ENCODE measurements around the gene PROB1. TPM values are rescaled to one million over a fixed set of nuclear protein-coding genes. Genes with fewer than 3 reads are reported as not detected.

Gene PROB1
- total and polyA plus RNA-seq, 9 of the 15 experiments (the other 6 are each of a cell fraction or from before 2014, with no cell fraction given): 0.01 to 1.8 (median 0.47) TPM

DNA sequence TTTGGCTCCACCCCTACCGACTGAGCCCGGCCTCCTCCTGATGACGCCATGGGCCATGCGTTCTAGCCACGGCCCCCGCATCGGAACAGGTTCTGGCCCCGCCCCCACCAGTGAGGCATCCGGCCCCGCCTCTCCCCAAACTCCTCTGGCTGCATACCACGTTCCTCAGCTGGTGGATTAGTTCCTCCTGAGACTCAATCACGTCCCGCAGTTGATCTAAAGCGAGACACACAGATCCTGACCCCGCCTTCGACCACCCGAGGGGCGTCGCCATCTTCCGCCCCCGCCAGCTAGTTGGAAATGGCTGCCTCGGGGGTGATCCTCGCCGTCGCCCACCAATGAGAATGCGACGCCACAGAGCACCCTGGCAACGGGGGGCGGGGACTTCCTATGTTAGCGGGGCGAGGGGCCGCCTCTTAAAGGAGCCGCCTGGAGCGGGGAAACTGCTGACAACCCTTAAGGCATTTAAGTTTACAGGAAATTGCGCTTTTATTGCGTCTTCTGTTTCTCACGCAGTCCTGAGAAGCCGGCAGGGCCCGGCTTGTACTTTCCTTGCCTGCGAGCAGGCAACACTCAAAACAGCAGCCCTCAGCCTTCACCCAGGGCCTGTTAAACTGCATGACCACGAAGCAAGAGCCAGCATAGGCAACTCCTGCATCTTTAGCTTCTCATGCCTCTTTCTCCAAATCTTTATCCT, 9.0 kb upstream of the PROB1 start, which contains the start of gene SPATA24 (continued):
- TF ChIP-seq CTCFL (IDR thresholded peaks at IDR 0.05; ENCODE audit: borderline replicate concordance, insufficient read depth, low read depth, low read length, poor library complexity, severe bottlenecking) (no peak), ATF1 (CRISPR knock-in tag; IDR thresholded peaks at IDR 0.05) (peak; percentile 61; the same call in 1 of the 2 replicates), ATF1 (tag; IDR thresholded peaks at IDR 0.05) (peak; percentile 97), ERF (CRISPR knock-in tag; IDR thresholded peaks at IDR 0.05) (no peak), E2F3 (CRISPR knock-in tag; IDR thresholded peaks at IDR 0.05) (no peak), ZEB2 (IDR thresholded peaks at IDR 0.05) (no peak), MEF2A (IDR thresholded peaks at IDR 0.05; ENCODE audit: control insufficient read depth, low read depth, low read length) (no peak), HDGF (IDR thresholded peaks at IDR 0.05) (no peak), SAFB (IDR thresholded peaks at IDR 0.05; ENCODE audit: borderline replicate concordance, low read depth, low read length) (no peak), GTF2A2 (tag; IDR thresholded peaks at IDR 0.05) (no peak), MEF2D (tag; conservative IDR thresholded peaks at IDR 0.05; ENCODE audit: low read depth) (no peak), EP400 (IDR thresholded peaks at IDR 0.05) (peak; percentile 97), TARDBP (IDR thresholded peaks at IDR 0.05) (no peak), HMG20B (CRISPR knock-in tag; IDR thresholded peaks at IDR 0.05) (no peak), POLR2G (IDR thresholded peaks at IDR 0.05; ENCODE audit: low read depth, low read length) (peak; percentile 86), ZC3H11A (IDR thresholded peaks at IDR 0.05; ENCODE audit: low read depth, low read length) (no peak), KDM5B (IDR thresholded peaks at IDR 0.05; ENCODE audit: insufficient replicate concordance, low read depth, low read length) (no peak), NCOA2 (IDR thresholded peaks at IDR 0.05; ENCODE audit: partially characterized antibody in 2 of 2) (no peak), SMARCA5 (IDR thresholded peaks at IDR 0.05) (no peak), PTTG1 (tag; IDR thresholded peaks at IDR 0.05; ENCODE audit: low read depth) (no peak), NR1H2 (CRISPR knock-in tag; IDR thresholded peaks at IDR 0.05) (no peak; the same call in 1 of the 2 replicates), HNRNPK (IDR thresholded peaks at IDR 0.05; ENCODE audit: low read depth, low read length, poor library complexity, severe bottlenecking) (no peak), ZNF316 (IDR thresholded peaks at IDR 0.05) (peak; percentile 53; the same call in 1 of the 2 replicates), PHF21A (IDR thresholded peaks at IDR 0.05; ENCODE audit: borderline replicate concordance, low read depth) (no peak), TCF7 (IDR thresholded peaks at IDR 0.05; ENCODE audit: borderline replicate concordance) (no peak), ZNF282 (CRISPR knock-in tag; IDR thresholded peaks at IDR 0.05) (no peak), EWSR1 (IDR thresholded peaks at IDR 0.05; ENCODE audit: borderline replicate concordance, low read depth, partially characterized antibody) (no peak), BRD4 (IDR thresholded peaks at IDR 0.05) (no peak), ZNF224 (CRISPR knock-in tag; IDR thresholded peaks at IDR 0.05) (no peak)
- TF ChIP-seq, protein P1, sequence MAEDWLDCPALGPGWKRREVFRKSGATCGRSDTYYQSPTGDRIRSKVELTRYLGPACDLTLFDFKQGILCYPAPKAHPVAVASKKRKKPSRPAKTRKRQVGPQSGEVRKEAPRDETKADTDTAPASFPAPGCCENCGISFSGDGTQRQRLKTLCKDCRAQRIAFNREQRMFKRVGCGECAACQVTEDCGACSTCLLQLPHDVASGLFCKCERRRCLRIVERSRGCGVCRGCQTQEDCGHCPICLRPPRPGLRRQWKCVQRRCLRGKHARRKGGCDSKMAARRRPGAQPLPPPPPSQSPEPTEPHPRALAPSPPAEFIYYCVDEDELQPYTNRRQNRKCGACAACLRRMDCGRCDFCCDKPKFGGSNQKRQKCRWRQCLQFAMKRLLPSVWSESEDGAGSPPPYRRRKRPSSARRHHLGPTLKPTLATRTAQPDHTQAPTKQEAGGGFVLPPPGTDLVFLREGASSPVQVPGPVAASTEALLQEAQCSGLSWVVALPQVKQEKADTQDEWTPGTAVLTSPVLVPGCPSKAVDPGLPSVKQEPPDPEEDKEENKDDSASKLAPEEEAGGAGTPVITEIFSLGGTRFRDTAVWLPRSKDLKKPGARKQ (CRISPR knock-in tag; IDR thresholded peaks at IDR 0.05): no peak
